ENCODE results near the gene SUN5.
"Not testable (repeated sequence)": the region's sequence is repeated elsewhere in the genome, so short reads cannot be mapped to it uniquely, and the experiment has no call there.

Gene SUN5

DNA sequence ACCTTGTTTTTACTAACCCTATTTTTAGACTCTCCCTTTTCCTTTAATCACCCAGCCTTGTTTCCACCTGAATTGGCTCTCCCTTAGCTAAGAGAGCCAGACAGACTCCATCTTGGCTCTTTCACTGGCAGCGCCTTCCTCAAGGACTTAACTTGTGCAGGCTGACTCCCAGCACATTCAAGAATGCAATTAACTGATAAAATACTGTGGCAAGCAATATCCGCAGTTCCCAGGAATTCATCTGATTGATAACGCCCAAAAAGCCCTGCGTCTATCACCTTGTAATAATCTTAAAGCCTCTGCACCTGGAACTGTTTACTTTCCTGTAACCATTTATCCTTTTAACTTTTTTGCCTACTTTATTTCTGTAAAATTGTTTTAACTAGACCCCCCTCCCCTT lies 29.1 kb downstream of the SUN5 start:
- DNase-seq = not testable (repeated sequence)

DNA sequence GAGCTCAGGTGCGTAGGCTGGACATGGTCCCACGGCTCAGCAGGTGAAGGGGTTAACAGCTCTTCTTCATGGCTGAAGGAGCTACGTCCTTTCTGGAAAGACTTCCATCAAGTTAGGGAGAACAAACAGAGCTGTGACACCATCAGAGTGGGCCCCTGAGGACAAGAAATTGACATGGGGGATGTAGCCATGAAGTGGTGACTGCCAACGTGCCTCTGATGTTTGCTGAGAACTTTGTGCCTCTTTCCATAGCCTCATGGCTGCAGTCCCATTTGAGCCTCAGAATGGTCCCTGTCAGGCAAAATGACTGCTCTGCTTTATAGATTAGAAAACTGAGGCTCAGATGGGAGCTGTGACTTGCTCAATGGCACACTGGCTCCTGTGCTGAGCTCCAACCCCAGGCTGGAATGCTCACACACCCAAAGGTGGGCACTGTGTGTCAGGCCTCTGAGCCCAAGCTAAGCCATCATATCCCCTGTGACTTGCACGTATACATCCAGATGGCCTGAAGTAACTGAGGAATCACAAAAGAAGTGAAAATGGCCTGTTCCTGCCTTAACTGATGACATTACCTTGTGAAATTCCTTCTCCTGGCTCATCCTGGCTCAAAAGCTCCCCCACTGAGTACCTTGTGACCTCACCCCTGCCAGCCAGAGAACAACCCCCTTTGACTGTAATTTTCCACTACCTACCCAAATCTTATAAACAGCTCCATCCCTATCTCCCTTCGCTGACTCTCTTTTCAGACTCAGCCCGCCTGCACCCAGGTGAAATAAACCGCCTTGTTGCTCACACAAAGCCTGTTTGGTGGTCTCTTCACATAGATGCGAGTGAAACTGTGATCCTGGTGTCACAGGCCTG lies 29.8 kb downstream of the SUN5 start:
- DNase-seq = not testable (repeated sequence)

DNA sequence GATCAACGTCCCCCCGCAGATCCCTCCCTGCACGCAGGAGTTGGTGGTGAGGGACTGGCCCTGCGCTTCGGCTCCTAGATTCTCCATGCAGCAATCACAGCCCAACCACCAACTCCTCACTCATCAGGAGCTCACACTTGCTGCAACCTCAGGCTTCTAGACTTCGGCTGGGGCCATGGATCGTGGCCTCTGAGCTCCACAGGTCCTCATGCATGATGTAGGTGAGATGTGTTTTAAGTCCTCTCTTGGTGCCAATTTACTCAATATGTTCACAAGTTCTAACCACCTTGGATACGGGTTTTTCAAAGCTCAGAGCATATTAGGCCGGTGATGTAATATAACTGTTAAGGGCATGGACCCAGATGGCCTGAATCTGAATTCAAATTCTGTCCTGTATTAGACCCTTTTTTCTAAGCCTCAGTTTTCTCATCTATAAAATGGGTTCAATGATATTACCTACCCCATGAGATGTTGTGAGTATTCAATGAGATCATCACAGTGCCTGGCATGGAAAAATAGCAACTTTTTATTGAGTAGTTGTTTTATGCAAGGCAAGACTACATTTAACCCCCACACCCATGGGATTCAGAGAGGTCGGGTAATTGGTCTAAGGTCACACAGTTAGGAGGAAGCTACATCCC lies 31.0 kb downstream of the SUN5 start:
- no peak for DNase-seq

DNA sequence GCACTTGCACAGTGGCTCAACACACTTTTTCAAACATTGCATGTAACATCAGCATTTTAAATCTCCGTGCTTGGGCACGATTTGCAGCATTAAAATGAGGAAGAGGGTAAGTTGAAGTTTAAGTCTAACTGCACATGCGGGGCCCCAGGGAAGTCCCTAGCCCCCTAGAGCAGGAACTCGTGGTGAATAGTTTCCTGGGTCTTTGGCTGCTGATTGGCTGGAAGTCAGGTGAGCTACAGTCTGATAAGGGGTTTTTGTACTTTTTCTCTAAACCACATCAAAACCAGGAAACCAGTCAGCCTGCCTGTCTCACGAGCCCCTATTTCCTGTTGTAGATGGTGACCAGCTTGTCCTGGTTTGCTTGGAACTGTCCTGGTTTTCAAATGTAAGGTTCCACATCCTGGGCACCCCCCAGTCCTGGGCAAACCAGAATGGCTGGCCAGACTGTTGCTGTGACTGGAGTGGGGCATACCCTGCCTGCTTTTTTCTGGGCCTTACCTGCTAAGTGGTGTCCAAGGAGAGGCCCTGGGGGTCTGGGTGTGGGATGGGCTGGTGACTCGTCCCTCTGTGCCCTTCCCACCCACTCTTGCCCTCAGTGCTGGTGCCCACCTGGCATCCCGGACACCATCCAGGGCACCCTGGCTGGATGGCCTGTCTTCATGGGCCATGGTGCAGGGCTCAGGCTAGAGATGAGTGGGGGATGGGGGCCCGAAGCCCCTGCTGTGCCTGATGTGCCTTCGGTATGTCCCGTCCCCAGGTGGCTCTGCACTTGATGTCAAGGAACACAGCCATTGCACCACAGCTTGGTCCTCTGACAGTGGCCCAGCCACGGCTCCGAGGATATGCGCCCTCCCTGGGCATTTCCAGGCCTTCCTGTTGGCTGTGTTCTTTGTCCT lies 31.8 kb downstream of the SUN5 start:
- DNase-seq = no peak

DNA sequence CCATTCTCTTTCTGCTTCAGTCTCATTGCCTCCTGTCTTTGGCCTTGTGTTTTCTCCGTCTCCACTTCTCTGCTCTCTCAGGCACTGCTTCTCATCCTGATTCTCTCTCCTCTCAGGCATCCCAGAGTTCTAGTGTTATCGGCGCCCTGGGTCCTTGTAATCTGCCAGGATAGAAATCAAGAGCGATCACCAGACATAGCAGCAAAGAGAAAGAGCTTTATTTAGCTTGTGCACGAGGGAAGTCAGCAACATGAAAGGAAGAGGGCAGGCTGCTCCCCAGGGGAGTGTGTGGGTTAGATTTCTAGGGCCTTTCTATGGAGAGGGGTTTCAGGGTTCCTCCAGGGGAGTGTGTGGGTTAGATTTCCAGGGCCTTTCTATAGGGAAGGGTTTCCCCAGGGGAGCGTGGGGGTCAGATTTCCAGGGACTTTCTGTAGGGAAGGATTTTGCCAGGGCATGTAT lies 32.5 kb downstream of the SUN5 start:
- no peak for DNase-seq

DNA sequence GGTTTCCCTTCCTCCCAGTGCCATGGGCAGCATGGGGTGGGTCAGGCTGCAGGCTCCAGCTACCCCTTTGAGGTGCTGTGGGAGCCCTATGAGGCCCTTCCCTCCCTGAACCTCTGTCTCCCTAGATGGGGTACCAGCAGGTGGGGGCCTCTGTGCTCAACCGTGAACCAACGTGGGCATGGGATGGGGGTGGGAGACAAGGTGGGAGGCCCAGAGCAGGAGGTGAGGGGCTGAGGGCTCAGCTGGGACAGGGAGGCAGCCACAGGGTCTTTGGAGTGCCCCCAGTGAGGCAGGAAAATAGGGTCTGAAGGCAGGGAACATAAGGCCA lies 33.3 kb downstream of the SUN5 start:
- DNase-seq = no peak

DNA sequence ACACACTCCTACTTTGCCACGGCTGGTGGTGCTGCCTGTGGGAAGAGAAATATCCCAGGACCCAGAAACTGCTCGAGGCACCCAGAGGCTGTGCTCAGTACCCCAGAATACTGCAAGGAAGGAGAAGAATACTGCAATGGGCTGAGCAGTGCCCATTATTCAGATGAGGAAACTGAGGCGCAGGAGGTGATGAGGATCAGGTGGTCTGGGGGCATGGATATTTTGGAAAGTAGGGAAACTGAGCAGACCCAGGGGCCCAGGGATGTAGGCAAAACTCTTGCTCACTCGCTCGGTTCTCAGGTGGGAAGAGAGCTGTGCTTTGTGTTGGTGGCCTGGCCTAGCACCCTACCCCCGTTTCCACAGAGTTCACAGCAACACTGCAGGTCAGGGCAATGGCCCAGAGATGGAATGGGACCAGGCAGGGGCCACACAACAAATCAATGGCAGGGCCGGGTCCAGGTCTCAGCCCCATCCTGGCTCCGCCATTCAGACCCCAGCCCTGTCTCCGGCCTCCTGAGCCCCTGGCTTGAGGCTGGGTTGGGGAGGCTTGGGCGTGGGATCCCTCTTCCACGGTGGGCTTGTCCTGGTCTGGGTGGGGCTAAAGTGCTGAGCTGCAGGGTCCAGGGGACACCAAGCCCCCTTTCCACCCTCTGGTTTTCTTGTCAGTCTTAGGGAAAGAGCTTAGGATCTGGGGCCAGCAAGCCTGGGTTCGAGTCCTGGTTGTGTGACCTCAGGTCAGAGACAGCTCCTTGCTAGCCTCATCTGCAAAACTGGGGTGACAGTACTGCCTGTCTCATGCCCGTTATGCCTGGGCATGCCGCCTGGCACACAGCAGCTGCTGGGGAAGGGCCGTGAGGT lies 33.9 kb downstream of the SUN5 start:
- DNase-seq = no peak

DNA sequence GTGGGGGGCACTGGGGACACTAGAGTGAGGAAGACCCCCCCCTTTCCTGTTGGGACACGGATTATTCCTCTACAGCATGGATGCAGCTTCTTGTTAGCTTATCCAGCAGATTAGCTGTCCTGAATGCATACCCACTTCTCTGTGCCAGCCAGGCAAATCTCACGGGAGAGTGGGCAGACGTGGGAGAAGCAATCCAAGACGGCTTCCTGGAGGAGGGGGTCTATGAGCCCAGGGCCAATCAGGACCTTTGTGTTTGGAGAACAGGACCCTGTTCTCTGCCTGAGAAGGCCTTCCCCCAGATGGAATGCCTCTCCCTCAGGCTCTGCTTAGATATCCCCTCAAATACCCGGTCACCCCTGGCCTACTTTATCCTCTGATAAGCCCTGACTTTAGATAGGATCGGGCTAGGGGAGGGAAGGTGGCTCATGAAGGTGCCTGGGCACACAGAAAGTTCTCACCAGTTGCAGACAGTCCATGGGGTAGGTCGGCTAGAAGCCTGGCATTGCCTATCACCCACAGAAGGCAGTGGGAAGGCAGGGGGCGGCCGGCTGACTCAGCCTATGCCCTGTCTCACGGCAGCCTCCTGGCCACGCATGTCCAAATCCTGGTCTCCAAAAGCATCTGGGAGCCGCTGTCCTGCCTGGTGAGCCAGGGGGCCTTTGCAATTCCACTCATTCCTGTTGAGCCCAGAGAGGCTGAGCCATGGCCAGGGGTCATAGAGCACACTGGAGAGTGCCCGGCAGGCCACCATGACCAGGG lies 34.7 kb downstream of the SUN5 start:
- no peak for DNase-seq

DNA sequence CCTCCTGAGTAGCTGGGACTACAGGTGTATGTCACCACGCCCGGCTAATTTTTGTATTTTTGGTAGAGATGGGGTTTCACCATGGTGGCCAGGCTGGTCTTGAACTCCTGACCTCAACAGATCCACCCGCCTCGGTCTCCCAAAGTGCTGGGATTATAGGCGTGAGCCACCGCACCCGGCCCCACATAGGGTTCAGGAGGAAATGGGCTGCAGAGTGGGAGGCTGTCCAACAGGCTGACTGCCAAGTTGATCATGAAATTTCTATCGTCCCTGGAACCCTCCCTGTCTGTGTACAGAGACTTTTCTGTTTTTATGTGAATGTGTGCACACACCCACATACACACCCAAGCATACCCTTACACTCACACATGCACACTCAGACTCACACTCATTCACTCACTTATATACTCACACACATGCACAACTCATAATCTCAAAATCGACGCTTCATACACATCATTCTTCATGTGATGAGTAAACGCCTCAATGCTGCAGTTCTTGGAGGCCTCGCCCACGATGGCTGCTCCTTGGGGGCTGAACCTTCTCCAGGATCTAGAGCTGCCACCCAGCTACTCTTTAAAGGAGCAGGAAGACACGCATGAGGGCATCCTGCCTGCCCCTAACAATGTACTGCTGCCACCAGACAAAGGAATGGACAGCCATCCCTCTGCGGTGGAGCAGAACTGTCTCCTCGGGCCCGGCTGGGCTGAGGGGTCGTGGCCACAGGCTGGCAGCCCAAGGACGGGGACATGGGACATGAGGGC lies 35.6 kb downstream of the SUN5 start:
- no peak for DNase-seq

DNA sequence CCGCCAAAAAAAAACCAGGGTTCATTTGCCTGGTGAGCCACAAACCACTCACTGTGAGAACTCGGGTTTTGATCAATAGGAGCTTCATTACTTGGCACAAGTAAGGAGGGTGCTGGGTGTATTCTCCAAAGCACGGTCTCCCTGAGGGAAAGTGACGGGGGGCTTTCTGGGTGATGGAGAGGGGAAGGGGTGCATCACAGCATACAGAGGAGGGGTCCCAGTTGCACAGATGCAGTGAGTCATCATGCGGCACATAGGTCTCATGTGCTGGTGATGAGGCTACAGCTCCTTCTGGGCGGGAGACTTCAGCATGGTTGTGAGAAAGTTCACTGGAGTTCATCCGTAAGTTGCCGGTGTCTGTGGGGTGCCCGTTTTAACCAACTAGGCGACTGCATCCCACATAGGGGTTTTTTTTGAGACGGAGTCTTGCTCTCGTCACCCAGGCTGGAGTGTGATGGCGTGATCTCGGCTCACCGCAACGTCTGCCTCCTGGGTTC lies 36.2 kb downstream of the SUN5 start:
- DNase-seq = no peak

DNA sequence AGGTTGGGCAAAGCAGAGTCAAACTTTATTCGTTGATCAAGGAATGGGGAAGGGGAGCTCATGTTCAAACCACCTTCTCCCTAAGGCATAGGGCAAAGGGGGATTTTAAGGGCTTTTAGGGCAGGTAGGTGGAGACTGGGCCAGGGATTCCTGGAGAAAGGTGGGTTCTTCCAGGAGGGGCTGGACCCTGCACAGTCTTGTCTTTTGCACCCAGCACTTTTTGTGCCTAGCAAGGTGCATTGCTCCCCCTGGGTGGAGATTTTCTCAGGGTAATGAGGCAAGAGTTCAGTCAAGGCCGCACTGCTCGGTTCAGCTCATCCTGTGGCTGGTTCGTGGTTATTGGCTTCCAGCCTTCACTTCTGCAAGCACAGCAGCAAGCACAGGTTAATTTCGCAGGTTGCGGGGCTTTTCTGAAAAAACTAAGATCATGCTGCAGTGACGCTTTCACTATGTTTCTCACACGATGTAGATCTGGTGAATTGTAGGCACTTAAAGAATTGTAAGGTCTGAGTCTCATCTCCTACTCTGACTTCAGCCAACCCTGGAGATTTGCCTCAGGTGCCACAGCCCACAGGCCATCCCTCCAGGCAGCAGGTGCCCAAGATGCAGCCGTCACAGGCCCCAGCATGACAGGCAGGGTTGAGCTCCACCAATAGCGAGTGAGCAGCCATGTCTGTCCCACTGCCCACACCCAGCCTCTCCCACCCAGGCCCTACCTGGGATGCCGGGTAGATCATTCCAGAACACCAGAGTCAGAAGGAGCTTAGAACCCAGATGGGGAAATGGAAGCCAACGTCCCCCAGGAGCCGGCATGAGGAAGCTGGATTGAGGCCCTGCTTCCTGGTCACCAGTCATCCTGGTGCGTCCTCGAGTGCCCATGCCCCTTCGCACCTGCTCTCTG lies 37.1 kb downstream of the SUN5 start:
- no peak for DNase-seq

DNA sequence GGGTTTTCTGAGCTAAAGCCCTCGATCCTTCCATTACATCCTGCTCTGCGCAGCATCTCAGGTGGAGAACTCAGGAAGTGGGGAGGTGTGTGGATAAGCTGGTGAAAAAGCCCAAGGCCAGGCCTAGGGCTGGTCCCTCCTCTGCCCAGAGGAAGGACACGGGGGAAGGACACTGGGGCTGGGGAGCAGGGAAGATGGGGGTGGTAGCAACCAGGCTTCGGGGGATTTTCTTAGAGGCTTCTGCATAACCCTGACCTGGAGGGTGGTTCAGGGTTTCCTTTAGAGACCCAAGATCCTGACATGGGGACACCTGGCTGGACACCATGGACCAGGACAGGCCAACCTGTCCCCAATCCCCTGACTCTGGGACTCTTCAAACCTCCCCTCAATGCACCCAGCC lies 37.9 kb downstream of the SUN5 start:
- DNase-seq = no peak

DNA sequence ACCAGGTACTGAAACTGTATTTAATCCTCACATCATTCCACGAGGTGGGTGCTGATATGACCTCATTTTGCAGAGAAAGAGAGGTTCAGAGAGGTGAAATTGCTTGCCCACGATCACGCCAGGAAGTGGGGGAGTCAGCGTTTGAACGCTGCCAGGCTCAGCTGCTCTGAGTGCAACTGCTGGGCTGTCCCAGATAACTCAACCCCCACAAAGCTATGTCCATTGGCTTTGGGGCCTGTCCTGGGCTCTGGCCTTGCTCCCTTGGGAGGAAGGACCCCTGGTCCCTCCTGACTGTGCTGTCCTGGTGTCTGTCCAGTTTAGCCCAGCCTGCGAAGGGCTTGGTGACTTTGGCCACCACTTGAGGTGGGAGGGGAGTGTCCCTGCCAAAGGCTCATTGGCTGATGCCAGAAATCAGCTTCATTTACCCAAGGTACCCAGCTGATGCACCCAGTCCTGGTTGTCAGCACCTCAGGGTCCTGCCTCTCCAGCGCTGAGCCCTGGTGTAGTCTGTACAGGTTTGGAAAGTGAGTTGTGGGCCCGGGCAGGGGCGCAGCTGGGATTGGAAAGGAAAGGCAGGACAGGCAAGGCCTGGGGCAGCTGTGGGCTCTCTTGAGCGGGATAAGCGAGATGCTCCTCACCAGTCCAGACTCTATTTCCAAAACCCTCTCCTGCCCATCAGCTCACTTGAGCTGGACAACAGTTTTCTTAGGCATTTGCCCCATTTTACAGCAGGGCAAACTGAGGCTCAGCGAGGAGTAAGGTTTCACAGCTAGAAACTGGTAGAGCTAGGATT lies 38.5 kb downstream of the SUN5 start:
- no peak for DNase-seq

DNA sequence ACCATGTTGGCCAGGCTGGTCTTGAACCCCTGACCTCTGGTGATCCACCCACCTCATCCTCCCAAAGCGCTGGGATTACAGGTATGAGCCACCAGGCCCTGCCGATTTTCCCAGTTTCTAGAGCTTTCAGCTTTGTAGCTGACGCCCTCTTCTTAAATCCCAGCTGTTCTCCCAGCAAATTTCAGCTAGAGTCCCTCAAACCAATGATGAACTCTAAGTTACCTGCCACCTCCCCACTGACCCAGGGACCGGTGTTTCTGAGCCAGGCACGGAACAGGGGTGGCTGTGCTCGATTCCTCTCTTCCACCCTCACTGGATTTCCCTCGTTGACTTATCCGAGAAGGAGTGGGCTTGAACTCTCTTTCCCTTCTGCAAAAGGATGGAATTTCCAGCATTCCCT lies 39.1 kb downstream of the SUN5 start:
- DNase-seq = no peak

DNA sequence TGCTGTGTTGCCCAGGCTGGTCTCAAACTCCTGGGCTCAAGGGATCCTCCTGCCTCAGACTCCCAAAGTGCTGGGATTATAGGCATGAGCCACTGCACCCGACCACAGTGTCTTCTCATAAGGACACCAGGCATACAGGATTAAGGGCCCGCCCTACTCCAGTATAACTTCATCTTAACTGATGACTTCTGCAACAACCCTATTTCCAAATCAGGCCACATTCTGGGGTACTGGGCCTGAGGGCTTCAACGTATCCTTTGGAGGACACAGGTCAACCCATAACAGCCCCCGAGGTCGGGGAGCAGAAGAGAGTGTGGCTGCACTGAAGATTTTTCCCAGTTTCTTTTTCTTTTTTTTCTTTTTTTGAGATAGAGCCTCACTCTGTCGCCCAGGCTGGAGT lies 39.7 kb downstream of the SUN5 start:
- DNase-seq = no peak

DNA sequence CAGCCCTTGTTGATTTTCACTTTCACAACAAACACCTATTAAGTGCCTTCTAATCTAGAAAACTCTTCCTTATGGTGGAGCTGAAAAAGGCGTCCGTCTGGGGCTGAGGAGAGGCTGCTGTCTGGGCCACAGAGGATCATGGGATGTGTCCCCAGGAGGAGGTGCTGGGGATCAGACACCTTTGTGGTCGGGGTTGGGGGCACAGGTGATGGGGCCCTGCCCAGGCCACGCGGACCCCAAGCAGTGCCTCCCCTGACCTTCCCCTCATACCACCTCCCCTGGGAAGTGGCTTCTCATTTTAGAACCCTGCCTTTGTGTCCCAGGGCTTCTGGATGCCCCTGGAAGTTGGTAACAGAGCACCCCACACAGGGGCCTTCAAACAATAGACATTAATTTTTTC lies 41.1 kb downstream of the SUN5 start:
- no peak for DNase-seq

DNA sequence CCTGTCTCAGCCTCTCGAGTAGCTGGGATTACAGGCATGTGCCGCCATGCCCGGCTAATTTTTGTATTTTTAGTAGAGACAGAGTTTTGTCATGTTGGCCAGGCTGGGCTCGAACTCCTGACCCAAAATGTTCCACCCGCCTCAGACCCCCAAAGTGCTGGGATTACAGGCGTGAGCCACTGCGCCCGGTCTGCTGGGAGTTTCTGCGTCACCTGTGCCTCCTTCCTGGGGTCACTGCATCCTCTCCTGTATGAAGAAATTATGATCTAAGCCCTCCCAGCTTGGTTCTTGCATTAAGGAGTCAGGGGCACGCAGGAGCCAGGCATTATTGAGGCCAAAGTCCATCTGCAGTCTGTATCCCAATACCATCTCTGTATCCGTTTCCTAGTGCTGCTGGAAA lies 41.6 kb downstream of the SUN5 start:
- not testable (repeated sequence) for DNase-seq

DNA sequence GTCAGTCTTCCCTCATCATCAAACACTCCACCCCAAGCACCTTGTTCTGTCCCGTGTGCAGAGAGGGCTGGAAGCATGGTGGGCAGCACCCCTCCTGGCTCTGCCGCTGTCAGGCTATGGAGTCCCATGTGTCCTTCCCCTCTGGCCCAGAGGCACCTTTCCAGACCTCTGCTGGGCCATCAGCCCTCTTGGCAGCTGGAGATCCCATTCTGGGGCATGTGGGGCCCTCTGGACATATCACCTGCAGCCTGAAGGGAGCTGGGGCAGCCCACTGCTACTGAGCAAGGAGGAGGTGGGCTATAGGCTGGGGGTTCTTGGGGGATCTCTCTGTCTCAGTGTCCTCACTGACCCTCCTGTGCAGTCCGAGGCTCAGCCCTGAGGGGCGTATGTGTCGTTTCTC lies 42.2 kb downstream of the SUN5 start:
- DNase-seq = no peak
